H1 (cell line): ENCODE results near the gene FGFRL1. TPM values are rescaled to one million over a fixed set of nuclear protein-coding genes. Genes with fewer than 3 reads are reported as not detected.

ENCODE experiments used
- CTCF ChIA-PET: fragments of 300-600 bp; sonication (Branson Sonifier 250); formaldehyde crosslinking; loops from one replicate; lab custom pipeline; 2021; ENCODE audit not compliant: partially characterized antibody; lab: Charles Lee
- POLR2A ChIA-PET: fragments of 300-600 bp; sonication (Branson Sonifier 250); formaldehyde crosslinking; loops from one replicate; lab custom pipeline; 2021; ENCODE audit warnings: inconsistent platforms; ENCODE audit not compliant: partially characterized antibody; lab: Charles Lee
- DNase-seq, 2 experiments: peaks; one replicate each; pipeline versions ENCODE4 v3.0.0 to v3.0.0-alpha.2; 2010 to 2022; ENCODE audit warnings: low spot score in 2 of 2, low read depth in 1 of 2, mixed read lengths in 1 of 2
- FAIRE-seq: peaks from 2 replicates; lab custom pipeline; 2011; peaks lifted over from hg19 to GRCh38; lab: Jason Lieb, UNC
- H2AFZ ChIP-seq: 2 replicates; pipeline ENCODE4 v1.8.1; 2012; ENCODE audit warnings: low read length, inconsistent platforms
- H2AK5ac ChIP-seq: 2 replicates; pipeline ENCODE4 v1.6.1; 2013; ENCODE audit warnings: low read depth, low read length
- H2BK120ac ChIP-seq: replicated peaks from 2 replicates; pipeline ENCODE3; 2013; ENCODE audit warnings: low read depth, low read length, inconsistent platforms
- H2BK12ac ChIP-seq: 2 replicates; pipeline ENCODE4 v1.6.1; 2013; ENCODE audit warnings: low read depth, low read length
- H2BK15ac ChIP-seq: 2 replicates; pipeline ENCODE4 v1.6.1; 2013; ENCODE audit warnings: low read length
- H2BK20ac ChIP-seq: 2 replicates; pipeline ENCODE4 v1.6.1; 2013; ENCODE audit warnings: low read length
- H2BK5ac ChIP-seq: 2 replicates; pipeline ENCODE4 v1.6.1; 2013; ENCODE audit warnings: low read depth, low read length
- H3K14ac ChIP-seq: 2 replicates; pipeline ENCODE4 v1.6.1; 2013; ENCODE audit warnings: inconsistent platforms; ENCODE audit not compliant: insufficient read length
- H3K18ac ChIP-seq: 2 replicates; pipeline ENCODE4 v1.6.1; 2013; ENCODE audit warnings: low read length; ENCODE audit errors: extremely low read depth
- H3K23ac ChIP-seq: 2 replicates; pipeline ENCODE4 v1.6.1; 2013; ENCODE audit warnings: inconsistent platforms; ENCODE audit not compliant: insufficient read length
- H3K23me2 ChIP-seq: 2 replicates; pipeline ENCODE4 v1.6.1; 2013; ENCODE audit warnings: low read depth, low read length
- H3K27ac ChIP-seq: 2 replicates; pipeline ENCODE4 v1.6.1; 2011; ENCODE audit warnings: low read depth, low read length, inconsistent platforms
- H3K27me3 ChIP-seq, 4 experiments: replicated peaks in 1 of 4; 1 replicate in 1 of 4; 2 replicates in 3 of 4; pipeline versions ENCODE4 v1.6.1 to v1.8.1; 2011 to 2013; ENCODE audit warnings: low read length in 3 of 4, mild to moderate bottlenecking in 3 of 4, inconsistent platforms in 2 of 4, mixed read lengths in 2 of 4, moderate library complexity in 1 of 4; ENCODE audit not compliant: control insufficient read depth in 3 of 4, insufficient read depth in 3 of 4; ENCODE audit errors: extremely low read depth in 1 of 4
- H3K36me3 ChIP-seq, 4 experiments: 2 replicates each; pipeline versions ENCODE4 v1.6.1 to v1.8.1; 2011 to 2013; ENCODE audit warnings: mild to moderate bottlenecking in 4 of 4, low read length in 3 of 4, moderate library complexity in 2 of 4, control low read depth in 1 of 4, inconsistent platforms in 1 of 4; ENCODE audit not compliant: insufficient read depth in 4 of 4, control insufficient read depth in 2 of 4
- H3K4ac ChIP-seq: replicated peaks from 2 replicates; pipeline ENCODE3; 2013; ENCODE audit warnings: low read length, low read depth, mixed read lengths, inconsistent platforms; ENCODE audit not compliant: insufficient read length
- H3K4me1 ChIP-seq, 4 experiments: replicated peaks in 1 of 4; 1 replicate in 1 of 4; 2 replicates in 3 of 4; pipeline versions ENCODE4 v1.6.1 to v1.8.1; 2011 to 2013; ENCODE audit warnings: low read length in 3 of 4, inconsistent platforms in 2 of 4, mixed read lengths in 1 of 4; ENCODE audit not compliant: insufficient read depth in 4 of 4, control insufficient read depth in 3 of 4
- H3K4me2 ChIP-seq, 2 experiments: 2 replicates each; pipeline versions ENCODE4 v1.6.1 to v1.8.1; 2011 to 2013; ENCODE audit warnings: low read depth in 2 of 2, low read length in 2 of 2, control low read depth in 1 of 2, inconsistent platforms in 1 of 2, mild to moderate bottlenecking in 1 of 2; ENCODE audit not compliant: insufficient read depth in 1 of 2
- H3K4me3 ChIP-seq, 4 experiments: fragments of 200-600, 300-600 bp in 1 of 4; sonication (generic), shearing (Covaris generic), sonication (Bioruptor Twin) in 1 of 4; 2 replicates each; pipeline versions ENCODE4 v1.5.1 to v1.8.1; 2011 to 2016; ENCODE audit warnings: low read length in 4 of 4, low read depth in 3 of 4, control low read depth in 2 of 4, inconsistent platforms in 2 of 4, mild to moderate bottlenecking in 2 of 4, mixed read lengths in 1 of 4, moderate library complexity in 1 of 4; ENCODE audit not compliant: insufficient read depth in 2 of 4; ENCODE audit errors: extremely low read depth in 1 of 4
- H3K56ac ChIP-seq: replicated peaks from 2 replicates; pipeline ENCODE3; 2013; ENCODE audit warnings: low read depth, mild to moderate bottlenecking, mixed read lengths, low read length, inconsistent platforms; ENCODE audit not compliant: insufficient read length
- H3K79me1 ChIP-seq: 2 replicates; pipeline ENCODE4 v1.6.1; 2013; ENCODE audit warnings: low read depth, low read length, control low read depth
- H3K79me2 ChIP-seq, 2 experiments: 2 replicates each; pipeline versions ENCODE4 v1.6.1 to v1.8.1; 2012 to 2013; ENCODE audit warnings: low read length in 2 of 2, mild to moderate bottlenecking in 2 of 2, inconsistent platforms in 1 of 2; ENCODE audit not compliant: insufficient read depth in 2 of 2, control insufficient read depth in 1 of 2
- H3K9ac ChIP-seq, 4 experiments: replicated peaks in 1 of 4; 1 replicate in 1 of 4; 2 replicates in 3 of 4; pipeline versions ENCODE4 v1.6.1 to v1.8.1; 2011 to 2013; ENCODE audit warnings: low read depth in 3 of 4, low read length in 3 of 4, control low read depth in 2 of 4, mild to moderate bottlenecking in 2 of 4, moderate library complexity in 2 of 4, inconsistent platforms in 1 of 4; ENCODE audit errors: extremely low read depth in 1 of 4
- H3K9me3 ChIP-seq, 2 experiments: 2 replicates each; pipeline versions ENCODE4 v1.6.1 to v1.8.1; 2012 to 2013; ENCODE audit warnings: mild to moderate bottlenecking in 2 of 2, moderate library complexity in 2 of 2, control low read depth in 1 of 2, inconsistent platforms in 1 of 2, low read depth in 1 of 2, low read length in 1 of 2, mixed read lengths in 1 of 2; ENCODE audit not compliant: insufficient read depth in 2 of 2
- H4K20me1 ChIP-seq, 2 experiments: replicated peaks in 1 of 2; 2 replicates each; pipeline versions ENCODE3 to v1.8.1; 2011 to 2013; ENCODE audit warnings: inconsistent platforms in 2 of 2, low read length in 2 of 2, mild to moderate bottlenecking in 1 of 2; ENCODE audit not compliant: insufficient read depth in 2 of 2, control insufficient read depth in 1 of 2
- H4K5ac ChIP-seq: 2 replicates; pipeline ENCODE4 v1.6.1; 2013; ENCODE audit warnings: low read length, low read depth, mixed read lengths, inconsistent platforms; ENCODE audit not compliant: insufficient read length
- H4K8ac ChIP-seq: 2 replicates; pipeline ENCODE4 v1.8.0; 2013; ENCODE audit warnings: mild to moderate bottlenecking, moderate library complexity, low read length, inconsistent platforms; ENCODE audit not compliant: insufficient read depth; ENCODE audit errors: extremely low read depth
- H4K91ac ChIP-seq: replicated peaks from 2 replicates; pipeline ENCODE3; 2013; ENCODE audit warnings: low read length, mixed read lengths, inconsistent platforms; ENCODE audit not compliant: insufficient read length
- BRCA1 ChIP-seq: IDR thresholded peaks from 2 replicates; pipeline ENCODE4 v1.6.1; 2012; ENCODE audit warnings: low read depth, low read length, improper control_type of control experiment
- GABPA ChIP-seq: IDR thresholded peaks from 2 replicates; pipeline ENCODE4 v1.6.1; 2011; ENCODE audit warnings: mild to moderate bottlenecking, low read length, moderate library complexity, borderline replicate concordance; ENCODE audit not compliant: insufficient read depth
- WGBS, 2 experiments: shearing (Covaris generic) in 1 of 2; methylation state at CpG; one replicate each; pipeline versions ENCODE4 v1.1.6 to v1.1.7; 2013 to 2015; ENCODE audit warnings: low lambda C conversion rate in 2 of 2, mixed read lengths in 2 of 2, inconsistent platforms in 1 of 2, low coverage in 1 of 2, missing lambda C conversion rate in 1 of 2; ENCODE audit not compliant: insufficient replicate concordance in 2 of 2, insufficient coverage in 1 of 2, insufficient read length in 1 of 2; ENCODE audit errors: extremely low coverage in 1 of 2, missing lambda C conversion rate in 1 of 2; 5-methylcytosine and 5-hydroxymethylcytosine counted together
- polyA plus RNA-seq, 7 experiments: library from polyadenylated mRNA; depleted of rRNA in 3 of 7; stranded (reverse) in 5 of 7; unstranded in 2 of 7; fragments of >200 nt in 5 of 7; fragments of 200-250 nt in 2 of 7; gene quantifications; 1 replicate in 5 of 7; 2 replicates in 1 of 7; 4 replicates in 1 of 7; pipeline versions ENCODE4 v1.2.1 to v1.2.3, GENCODE V29; 2011 to 2013; ENCODE audit warnings: missing spikeins in 2 of 7, mixed read lengths in 2 of 7
- total RNA-seq: library from RNA; stranded (reverse); fragmentation: NEBNext Ultra II Directional; extraction: Animal tissue kit (Norgen Biotek cat#: 25700); gene quantifications from 2 replicates; pipeline ENCODE4 v1.2.1, GENCODE V29; 2021

FGFRL1 gene
- total and polyA plus RNA-seq, 2 of the 8 experiments (the other 6 are each of a cell fraction or from before 2014, with no cell fraction given), result 18.9 to 34.6 TPM

- no peak overlapping the region for H2BK12ac ChIP-seq
- H3K4me2 ChIP-seq, result no peak overlapping the region
- H3K14ac ChIP-seq, result no peak overlapping the region
- H3K9ac ChIP-seq, result no peak overlapping the region
- POLR2A ChIA-PET, result no interaction called here
- peak overlapping the region; percentile 21 for H3K4ac ChIP-seq
- WGBS, 2 experiments, result 90% methylated on average over 24 of the region's 46 CpGs; no CpG with 5 or more reads in 1 of the 2 experiments
- no peak overlapping the region for H2BK5ac ChIP-seq
- H3K23ac ChIP-seq, result no peak overlapping the region
- no peak overlapping the region for H4K91ac ChIP-seq
- no peak overlapping the region for H4K8ac ChIP-seq
- DNase-seq (no peak), FAIRE-seq (no peak)
- H3K79me1 ChIP-seq, result peaks cover 4% of the 10 kb centered on the region; the same call in 1 of the 2 replicates
- no peak overlapping the region for H2AK5ac ChIP-seq
- no peaks in the 10 kb centered on the region; the same call in 1 of the 2 replicates for H3K23me2 ChIP-seq
- H2BK120ac ChIP-seq, result no peak overlapping the region
- peaks cover 2 to 22% of the 10 kb centered on the region in 2 experiments for H4K20me1 ChIP-seq
- no peak overlapping the region for H2BK20ac ChIP-seq
- no peaks in the 10 kb centered on the region for H3K9me3 ChIP-seq
- CTCF ChIA-PET, result interaction anchor here (0.9 to 1.1 kb wide), 2 partner anchors 82 to 726 kb away, joined by 3 read pairs; no protein-coding TSS in a partner anchor
- no peak overlapping the region for H4K5ac ChIP-seq
- peaks cover 0 to 10% (median 5%) of the 10 kb centered on the region in 4 experiments; a peak in 5 of 7 replicates for H3K4me1 ChIP-seq
- no peak overlapping the region for H2AFZ ChIP-seq
- H3K79me2 ChIP-seq, result no peaks in the 10 kb centered on the region
- H2BK15ac ChIP-seq, result no peak overlapping the region
- H3K27ac ChIP-seq, result no peak overlapping the region
- H3K36me3 ChIP-seq, result peaks cover 0 to 9% (median 8%) of the 10 kb centered on the region in 4 experiments; a peak in 5 of 8 replicates
- H3K18ac ChIP-seq, result no peak overlapping the region
- TF ChIP-seq BRCA1 (no peak), GABPA (0 out of 2 replicates have a peak, but pooled peaks have one; percentile 7)
- no peak overlapping the region for H3K56ac ChIP-seq
- no peak overlapping the region for H3K4me3 ChIP-seq
- 0 out of 7 replicates have a peak, but pooled peaks cover 0 to 5% (median 0%) of the 10 kb centered on the region in 4 experiments for H3K27me3 ChIP-seq
These were observed 10.8 kb downstream of the FGFRL1 start for GRCh38 chr4:1022051-1022738.
